GM18498 (cell line): ENCODE measurements around the gene TMEM50B.
A peak's percentile ranks its signal among the peaks of the same experiment; 100 is the strongest.
"Not testable (repeated sequence)": the region's sequence is repeated elsewhere in the genome, so short reads cannot be mapped to it uniquely, and the experiment has no call there.

Source experiments
- ATAC-seq: cut with Tn5 transposase; IDR thresholded peaks from one replicate; pipeline ENCODE4 v1.9.1; 2021; ENCODE audit warnings: mild to moderate bottlenecking, moderate library complexity; ENCODE audit not compliant: unreplicated experiment

Gene TMEM50B

DNA sequence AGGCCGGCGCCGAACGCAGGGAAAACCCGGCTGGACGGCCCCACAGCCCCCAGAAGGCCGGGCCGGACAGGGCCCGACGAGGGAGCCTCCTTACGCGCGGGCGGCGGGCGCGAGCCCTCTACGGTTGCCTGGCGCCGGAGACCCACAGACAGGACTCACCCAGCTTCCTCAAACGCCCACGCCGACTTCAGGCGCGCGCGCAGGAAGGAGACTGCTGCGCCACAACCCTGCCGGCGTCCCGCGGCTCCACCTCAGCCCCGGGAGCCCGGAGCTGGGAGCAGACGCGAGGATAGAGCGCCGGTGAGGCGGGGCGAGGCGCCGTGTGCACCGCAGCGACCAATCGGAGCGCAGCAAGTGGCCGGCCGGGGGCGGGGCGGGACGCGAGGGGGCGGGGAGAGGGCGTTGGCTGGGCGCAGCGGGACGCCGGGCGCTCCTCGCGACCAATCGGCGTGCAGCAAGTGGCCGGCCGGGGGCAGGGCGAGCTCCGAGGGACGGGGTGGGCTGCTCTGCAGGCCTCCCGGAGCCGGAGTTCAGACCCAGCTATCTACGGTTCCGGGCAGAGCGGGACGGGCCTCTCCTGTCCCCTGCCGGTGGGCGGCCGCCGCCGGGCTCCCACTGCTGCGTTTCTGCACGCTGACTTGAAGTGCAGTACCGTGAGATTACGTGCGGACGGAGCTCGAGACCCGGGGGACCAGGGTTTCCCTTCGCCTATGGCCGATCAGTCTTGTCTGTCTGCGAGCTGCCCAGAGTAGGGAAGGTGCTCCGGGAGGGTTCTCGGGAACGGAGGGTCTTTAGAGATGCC lies at the start of gene TMEM50B:
Gene TMEM50B (minus strand): TSS at position 296 of the 802 bp plus-strand sequence. CDS start 11,089 bp downstream, outside the sequence.
- peak; percentile 90 for ATAC-seq

DNA sequence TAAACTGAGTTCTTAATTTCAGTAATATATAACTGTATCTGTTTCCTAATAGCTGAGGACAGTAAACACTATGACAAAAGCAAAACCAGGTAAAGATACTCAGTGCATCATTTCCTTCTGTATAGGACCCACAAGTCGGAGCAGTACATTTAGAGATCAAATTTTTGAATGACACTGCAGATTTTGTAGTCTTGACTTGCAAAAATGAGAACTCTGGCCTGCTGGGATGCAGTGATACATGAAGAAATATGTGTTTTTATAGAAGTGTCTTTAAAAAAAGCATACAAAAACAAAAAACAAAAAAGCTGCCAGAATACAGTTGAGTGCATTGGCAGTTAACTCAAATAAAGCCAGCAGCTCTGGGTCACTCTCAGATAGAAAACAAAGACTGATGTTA lies 43.2 kb upstream of the TMEM50B start:
- ATAC-seq = no peak

DNA sequence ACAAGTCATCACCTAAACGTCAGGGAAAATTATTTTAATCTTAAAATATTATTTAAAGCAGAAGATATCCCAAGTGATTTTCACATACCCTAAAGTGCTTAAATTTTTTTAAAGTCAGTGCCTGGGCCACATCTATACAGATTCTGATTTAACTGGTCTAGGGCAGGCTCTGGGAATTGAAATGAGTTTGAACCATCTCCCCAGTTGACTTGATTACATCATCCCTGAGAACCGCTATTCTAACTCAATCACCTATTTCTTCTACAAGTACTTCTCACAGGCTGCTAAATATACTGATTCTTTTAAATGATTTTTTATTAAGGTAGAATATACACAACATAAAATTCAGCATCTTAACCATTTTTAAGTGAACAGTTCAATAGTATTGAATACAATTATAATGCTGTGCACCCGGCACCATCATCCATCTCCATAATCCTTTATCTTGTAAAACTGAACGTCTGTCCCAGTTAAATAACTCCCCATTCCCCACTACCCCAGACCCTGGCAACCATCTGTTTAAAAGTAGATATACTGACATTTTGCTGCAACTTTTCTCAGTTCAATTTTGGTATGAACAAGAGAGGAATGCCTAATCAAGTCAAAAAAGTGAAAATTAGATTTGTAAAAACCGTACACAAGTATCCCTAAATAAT lies 42.7 kb upstream of the TMEM50B start:
- ATAC-seq = no peak

DNA sequence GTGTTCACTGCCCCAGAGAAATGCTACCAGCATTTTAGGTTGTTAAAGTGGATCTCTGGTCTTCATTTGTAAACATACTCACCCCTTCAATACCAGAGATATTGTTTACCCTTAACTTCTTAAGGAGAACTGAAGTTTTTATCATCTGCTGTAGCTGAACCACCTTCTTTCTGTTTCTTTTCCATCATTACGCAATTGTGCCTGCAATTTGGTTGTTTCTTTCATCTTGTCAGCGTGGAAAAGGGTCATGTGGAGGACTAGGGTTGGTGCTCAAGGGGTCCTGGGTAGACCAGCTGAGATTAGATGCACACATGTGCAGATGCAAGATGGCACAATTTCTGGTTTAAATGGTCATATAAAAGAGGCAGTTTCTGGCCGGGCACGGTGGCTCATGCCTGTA lies 39.1 kb upstream of the TMEM50B start:
- no peak for ATAC-seq

DNA sequence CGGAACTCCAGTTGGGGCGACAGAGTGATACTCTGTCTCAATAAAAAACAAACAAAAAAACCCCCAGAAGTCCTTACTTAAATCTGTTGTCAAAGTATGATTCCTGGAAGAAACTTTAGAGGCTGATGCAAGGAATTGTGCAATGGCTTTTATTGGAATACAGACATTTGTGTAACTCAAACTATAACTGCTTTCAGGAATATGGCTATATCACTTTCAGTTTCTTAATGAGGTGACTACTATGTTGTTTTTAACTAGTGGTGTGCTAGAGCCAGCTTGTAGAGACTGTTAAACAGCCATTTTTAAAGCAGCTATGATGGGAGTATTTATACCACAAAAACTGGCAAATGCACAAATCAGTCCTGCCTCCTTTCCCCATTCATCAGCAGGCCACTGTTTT lies 34.5 kb upstream of the TMEM50B start:
- ATAC-seq = no peak

DNA sequence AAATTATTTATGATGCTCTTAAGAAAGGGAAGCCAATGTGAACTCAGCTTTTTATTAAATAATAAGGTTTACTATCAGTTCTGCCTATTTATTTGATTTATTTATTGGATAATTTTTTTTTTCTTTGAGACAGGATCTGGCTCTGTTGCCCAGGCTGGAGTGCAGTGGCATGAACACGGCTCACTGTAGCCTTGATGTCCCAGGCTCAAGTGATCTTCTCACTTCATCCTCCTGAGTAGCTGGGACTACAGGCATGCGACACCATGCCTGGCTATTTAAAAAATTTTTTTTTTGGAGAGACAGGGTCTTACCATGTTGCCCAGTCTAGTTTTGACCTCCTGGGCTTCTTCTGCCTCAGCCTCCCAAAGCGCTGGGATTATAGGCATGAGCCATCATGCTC lies 32.7 kb upstream of the TMEM50B start:
- no peak for ATAC-seq

DNA sequence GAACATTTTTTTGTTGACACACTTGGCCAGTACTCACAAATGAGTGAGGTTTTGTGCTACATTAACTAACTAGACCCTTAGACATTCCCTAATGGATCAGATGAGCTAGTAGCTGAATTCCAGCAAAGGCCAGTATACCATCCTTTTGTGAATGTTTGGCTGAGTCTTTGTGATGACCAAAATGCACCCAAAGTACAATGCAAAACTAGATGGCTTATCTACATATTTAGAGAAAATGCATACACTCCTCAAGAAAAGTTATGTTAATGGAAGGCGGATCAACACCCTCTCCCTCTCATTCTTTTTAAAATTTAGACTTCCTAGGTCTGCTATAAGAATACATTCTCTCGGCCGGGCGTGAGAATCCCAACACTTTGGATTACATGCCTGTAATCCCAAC lies 31.9 kb upstream of the TMEM50B start:
- no peak for ATAC-seq

DNA sequence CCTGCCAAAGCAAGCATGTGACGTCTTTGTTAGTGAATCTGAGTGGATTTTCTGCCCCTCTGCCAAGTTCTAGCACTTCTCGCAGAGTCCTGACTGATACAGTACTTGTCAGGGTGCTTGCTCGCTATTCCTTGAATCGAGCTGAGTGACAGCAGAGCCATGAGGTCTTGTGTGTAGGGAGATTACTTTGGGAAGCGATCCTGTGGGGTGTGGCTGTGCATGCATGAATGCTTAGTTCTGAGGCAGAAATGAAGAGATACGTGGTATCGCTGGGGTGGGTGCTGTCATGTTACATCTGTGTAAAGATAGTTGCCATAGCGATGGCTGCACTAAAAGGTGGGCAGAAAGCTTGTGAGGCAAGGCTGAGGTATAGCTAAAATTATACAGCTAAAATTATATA lies 31.1 kb upstream of the TMEM50B start:
- no peak for ATAC-seq

DNA sequence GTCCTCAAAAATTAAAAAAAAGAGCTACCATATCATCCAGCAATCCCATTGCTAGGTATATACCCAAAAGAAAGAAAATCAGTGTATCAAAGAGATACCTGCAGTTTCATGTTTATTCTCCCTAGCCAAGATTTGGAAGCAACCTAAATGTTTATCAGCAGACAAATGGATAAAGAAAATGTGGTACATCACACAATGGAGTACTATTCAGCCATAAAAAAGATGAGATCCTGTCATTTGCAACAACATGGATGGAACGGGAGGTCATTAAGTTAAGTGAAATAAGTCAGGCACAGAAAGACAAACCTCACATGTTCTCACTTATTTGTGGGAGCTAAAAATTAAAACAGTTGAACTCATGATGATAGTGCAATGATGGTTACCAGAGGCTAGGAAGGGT lies 27.2 kb upstream of the TMEM50B start:
- not testable (repeated sequence) for ATAC-seq

DNA sequence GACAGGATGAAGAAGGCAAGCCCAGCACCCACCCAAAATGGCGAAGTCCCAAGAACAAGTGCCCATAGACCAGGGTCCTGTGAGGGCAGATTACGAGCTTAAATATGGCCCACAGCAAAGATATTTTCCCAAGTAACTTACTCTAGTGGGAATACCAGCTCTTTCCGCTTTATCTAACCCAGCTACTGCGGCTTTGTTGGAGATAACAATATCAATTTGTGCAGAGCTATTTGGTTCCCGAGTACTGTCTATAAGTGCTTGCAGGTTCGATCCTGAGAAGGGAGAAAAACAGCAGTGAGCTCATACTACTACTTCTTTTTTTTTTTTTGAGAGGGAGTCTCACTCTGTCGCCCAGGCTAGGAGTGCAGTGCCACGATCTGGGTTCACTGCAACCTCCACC lies 26.1 kb upstream of the TMEM50B start:
- no peak for ATAC-seq

DNA sequence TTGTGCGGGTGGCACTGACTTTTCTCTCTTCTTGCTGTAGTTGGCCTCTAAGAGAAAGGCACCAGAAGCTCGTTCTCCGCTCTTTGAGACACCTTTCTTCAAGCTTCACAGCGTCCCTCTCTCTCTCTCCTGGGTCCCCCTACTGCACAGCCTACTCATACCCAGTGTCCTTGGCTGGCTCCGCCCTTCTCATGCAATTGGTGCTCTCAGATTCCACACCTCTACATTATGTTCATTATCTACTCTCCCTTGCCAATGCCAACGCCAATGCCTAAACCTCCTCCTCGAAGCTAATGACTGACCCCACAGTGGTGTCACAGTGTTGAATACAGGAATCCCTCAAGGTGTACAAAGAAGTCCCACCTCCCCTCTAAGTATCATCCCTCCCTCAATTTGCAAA lies 16.6 kb upstream of the TMEM50B start:
- no peak for ATAC-seq

DNA sequence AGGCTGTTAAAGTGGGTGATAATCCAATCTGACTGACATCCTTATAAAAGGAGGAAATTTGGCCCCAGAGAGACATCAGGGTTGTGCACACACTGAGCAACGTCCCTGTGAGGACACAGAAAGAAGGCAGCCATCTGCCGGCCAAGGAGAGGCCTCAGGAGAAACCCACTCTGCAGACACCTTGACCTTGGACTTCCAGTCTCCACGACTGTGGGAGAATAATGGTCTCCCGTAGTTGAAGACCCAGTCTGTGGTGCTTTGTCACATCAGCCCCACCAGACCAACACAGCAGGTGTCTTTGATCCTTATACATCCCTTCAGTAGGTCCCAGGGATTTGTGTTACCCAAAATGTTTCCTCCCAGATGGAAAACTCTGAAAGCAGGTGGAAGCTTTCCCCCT lies 16.0 kb upstream of the TMEM50B start:
- no peak for ATAC-seq

DNA sequence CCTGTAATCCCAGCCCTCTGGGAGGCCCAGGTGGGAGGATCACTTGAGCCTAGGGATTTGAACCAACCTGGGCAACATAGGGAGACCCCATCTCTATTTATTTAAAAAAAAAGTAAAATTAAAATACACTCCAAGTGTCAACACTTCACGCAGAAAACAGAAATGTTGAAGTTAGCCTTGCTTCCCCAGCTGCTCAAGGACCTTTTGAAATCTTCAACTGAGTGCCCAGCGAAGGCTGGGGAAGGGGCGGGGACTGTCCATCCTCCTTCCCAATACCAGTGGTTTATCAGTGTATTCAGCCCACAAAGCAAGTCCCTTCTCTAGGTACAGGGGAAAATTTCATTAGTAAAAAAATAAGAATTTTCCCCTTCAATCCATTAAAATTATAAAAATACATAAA lies 14.0 kb upstream of the TMEM50B start:
- ATAC-seq = no peak

DNA sequence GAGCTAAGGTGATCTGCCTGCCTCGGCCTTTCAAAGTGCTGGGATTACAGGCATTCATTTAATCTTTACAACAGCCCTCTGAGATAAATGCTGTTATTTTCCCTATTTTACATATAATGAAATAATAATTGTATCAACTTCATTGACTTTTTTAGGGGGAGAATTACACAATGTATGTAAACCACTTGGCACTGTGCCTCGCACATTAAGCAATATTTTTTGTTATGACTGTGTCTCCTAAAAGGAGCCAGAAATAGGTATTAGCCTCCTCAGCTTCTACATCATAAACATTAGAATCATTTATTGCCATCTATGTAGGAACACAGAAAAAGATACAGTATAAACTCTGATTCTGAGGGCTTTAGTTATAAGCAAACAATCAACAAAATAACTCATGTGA lies 12.8 kb upstream of the TMEM50B start:
- no peak for ATAC-seq

DNA sequence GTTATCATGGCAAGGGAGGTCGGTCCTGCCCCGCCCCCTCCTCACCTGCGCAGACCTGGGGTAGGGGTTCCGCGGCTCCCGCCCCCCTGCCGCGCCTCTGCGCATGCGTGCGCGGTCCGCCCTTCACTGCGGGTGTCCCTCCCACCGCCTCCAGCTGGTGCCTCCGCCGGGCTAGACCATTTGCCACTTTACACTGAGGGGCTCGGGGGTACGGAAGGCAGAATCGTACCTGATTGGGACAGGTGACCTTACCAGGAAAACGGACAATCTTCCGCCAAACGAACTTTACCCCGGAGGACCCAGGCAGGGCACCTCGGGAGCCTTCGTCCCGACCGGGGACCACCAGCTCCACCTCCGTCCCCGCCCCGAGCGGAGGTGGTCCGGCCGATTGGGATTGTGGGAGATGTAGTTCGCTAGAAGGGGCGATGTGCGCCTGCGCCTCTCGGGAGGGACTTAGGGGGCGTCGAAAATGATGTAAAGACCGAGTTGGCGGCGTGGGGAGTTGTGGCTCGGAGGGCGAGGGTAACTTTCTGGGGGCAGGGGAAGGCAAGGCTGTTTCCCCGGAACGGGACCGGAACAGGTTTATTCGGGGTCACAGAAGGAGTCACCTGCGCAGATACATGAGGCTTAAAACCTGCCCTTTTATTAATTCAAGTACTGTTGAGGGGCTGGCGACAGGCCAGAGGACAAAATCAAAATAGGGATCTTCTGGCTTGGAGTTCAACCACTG lies 11.8 kb upstream of the TMEM50B start, which contains the start of gene DNAJC28:
Gene DNAJC28 (minus strand): TSS at position 344 of the 730 bp plus-strand sequence. CDS start 2,323 bp downstream, outside the sequence.
- peak; percentile 97 for ATAC-seq

DNA sequence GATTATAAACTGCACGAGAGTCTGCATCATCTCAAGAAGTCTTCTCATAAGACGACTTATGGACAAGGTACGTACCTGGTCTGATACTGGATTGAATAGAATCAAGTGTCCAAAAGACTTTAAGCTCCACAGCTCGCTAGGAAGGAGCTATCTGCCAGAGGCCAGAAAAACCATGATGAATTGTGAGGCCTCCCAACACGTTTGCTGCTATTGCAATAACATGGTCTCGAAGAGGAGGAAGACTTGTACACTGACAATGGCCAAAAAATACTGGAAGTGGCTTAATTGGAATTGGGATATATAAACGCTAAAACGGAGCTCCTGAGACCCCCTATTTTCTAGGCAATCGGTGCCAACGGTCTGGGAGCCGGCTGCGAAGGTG lies 11.2 kb upstream of the TMEM50B start:
- ATAC-seq = no peak

DNA sequence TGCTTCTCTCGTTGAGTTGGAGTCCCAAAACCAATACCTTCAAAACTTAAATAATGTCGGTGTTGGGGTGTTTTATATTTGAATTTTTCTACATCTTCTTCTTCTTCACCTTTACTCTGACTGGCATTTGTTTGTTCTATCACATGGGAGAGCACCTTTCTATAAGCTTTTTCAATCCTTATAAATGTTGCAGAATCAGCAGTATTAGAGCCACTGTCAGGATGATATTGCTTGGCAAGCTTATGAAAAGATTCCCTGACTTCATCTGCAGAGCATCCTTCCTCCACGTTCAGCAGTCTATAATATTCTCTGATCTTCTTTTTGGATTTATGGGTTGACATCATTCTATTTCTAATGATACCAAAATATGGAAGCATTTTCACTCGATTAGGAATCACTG lies 9.2 kb upstream of the TMEM50B start:
- no peak for ATAC-seq

DNA sequence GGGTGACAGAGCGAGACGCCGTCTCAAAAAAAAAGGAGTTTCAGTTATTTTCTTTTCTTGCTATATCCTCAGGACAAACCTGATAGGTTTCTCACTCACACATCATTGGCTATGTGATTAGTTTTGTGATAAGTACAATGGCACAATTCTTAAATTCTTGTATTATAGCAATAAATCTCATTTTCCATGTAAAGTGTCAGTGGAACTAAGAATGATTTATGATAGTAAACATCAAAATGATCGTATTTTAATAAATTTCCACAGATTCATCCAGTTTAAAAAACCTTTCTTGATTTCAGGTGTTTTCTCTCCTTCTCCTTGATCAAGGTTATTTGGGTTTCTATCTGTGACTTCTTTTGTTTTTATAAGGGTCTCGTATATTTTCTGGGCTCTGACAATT lies 8.2 kb upstream of the TMEM50B start:
- ATAC-seq = no peak

DNA sequence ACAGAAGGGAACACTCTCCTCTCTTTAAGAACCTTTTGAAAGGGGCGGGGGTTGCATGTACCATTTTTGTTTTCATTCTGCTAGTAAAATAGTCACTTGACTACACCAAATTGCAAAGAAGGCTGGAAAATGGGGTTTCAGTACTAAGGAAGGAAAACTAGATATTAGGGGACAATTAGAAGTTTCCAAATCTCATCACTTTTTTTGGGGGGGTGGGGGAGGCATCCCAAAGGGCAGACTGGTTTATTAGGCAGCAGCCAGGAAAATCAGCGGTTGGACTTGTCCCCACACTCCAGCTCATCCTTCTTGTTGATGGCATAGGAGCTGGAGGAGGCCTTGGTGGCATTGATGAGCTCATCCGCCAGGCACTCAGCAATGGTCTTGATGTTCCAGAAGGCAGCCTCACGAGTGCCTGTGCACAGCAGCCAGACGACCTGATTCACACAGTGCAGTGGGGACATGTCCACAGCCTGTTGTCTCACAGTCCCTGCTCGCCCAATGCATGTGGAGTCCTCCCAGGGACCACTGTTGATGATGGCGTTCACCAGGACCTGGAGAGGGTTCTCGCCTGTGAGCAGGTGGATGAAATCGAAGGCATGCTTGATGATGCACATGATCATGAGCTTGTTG lies 1.7 kb upstream of the TMEM50B start:
- ATAC-seq = no peak

DNA sequence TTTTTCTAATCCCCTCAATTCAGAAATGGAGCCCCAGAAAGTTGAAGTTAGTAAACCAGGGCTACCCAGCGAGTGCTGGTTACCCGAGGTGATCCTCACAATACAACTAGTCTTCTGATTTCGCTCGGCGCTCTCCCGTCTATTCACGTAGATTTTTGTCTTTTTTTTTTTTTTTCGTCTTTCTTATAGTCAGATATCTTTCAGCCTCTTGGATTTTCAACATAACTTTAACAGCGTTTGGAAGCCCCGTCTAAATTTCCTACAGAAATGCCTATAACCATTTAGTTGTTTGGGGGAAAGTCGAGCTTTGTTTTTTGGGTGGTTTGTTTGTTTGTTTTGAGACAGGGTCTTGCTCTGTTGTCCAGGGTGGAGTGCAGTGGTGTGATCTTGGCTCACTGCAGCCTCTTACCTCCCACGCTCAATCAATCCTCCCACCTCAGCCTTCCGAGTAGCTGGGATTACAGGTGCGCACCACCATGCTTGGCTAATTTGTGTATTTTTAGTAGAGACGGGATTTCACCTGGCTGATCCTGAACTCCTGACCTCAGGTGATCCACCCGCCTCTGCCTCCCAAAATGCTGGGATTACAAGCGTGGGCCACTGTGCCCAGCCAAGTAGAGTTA lies 818 bp upstream of the TMEM50B start:
- no peak for ATAC-seq
